WERI-Rb-1 (cell line): ENCODE measurements around the gene CTSZ.
"Not testable (repeated sequence)": the region's sequence is repeated elsewhere in the genome, so short reads cannot be mapped to it uniquely, and the experiment has no call there.

Experiments used
- DNase-seq: peaks from one replicate; pipeline ENCODE4 v3.0.0-alpha.2; 2020
- H3K27ac ChIP-seq: fragments of 250-450 bp; sonication (Bioruptor Pico); 2 replicates; pipeline ENCODE4 v1.5.1; 2020; ENCODE audit warnings: mild to moderate bottlenecking, moderate library complexity
- H3K27me3 ChIP-seq: fragments of 250-450 bp; sonication (Bioruptor Pico); 2 replicates; pipeline ENCODE4 v1.5.1; 2021; ENCODE audit warnings: mild to moderate bottlenecking, low read depth, moderate library complexity; ENCODE audit not compliant: insufficient read depth, severe bottlenecking
- H3K36me3 ChIP-seq: fragments of 250-450 bp; sonication (Bioruptor Pico); 2 replicates; pipeline ENCODE4 v1.5.1; 2020; ENCODE audit warnings: mild to moderate bottlenecking, moderate library complexity
- H3K4me3 ChIP-seq: 2 replicates; pipeline ENCODE4 v1.5.1; 2011; ENCODE audit warnings: low read depth, mild to moderate bottlenecking, control low read depth, low read length
- H3K9me3 ChIP-seq: fragments of 250-450 bp; sonication (Bioruptor Pico); 2 replicates; pipeline ENCODE4 v1.5.1; 2021; ENCODE audit warnings: mild to moderate bottlenecking, moderate library complexity; ENCODE audit not compliant: severe bottlenecking
- TF ChIP-seq, protein P1 (sequence below): IDR thresholded peaks from 2 replicates; pipeline ENCODE4 v1.5.1; 2011; ENCODE audit warnings: low read depth, mild to moderate bottlenecking, control low read depth, inconsistent platforms, low read length

The CTSZ gene

DNA sequence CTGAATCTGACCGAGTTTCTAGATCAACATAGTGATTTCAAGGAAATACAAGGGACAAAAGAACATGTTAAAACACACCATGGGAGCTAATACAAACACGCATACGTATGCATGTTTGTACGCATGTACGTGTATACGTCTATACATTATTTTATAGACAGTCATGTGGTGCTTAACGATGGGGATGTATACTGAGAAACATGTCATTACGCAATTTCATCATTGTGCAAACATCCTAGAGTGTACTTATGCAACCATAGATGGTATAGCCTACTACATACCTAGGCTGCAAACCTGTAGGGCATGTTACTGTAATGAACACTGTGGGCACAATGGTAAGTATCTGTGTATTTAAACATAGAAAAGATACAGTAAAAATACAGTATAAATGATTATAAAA lies 51.0 kb downstream of the CTSZ start:
- Histone ChIP-seq H3K4me3 (no peak overlapping the region), H3K36me3 (no peaks in the 10 kb centered on the region), H3K27ac (no peak overlapping the region), H3K27me3 (no peaks in the 10 kb centered on the region), H3K9me3 (no peaks in the 10 kb centered on the region)
- DNase-seq = no peak
- TF ChIP-seq, protein P1, sequence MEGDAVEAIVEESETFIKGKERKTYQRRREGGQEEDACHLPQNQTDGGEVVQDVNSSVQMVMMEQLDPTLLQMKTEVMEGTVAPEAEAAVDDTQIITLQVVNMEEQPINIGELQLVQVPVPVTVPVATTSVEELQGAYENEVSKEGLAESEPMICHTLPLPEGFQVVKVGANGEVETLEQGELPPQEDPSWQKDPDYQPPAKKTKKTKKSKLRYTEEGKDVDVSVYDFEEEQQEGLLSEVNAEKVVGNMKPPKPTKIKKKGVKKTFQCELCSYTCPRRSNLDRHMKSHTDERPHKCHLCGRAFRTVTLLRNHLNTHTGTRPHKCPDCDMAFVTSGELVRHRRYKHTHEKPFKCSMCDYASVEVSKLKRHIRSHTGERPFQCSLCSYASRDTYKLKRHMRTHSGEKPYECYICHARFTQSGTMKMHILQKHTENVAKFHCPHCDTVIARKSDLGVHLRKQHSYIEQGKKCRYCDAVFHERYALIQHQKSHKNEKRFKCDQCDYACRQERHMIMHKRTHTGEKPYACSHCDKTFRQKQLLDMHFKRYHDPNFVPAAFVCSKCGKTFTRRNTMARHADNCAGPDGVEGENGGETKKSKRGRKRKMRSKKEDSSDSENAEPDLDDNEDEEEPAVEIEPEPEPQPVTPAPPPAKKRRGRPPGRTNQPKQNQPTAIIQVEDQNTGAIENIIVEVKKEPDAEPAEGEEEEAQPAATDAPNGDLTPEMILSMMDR = no peak

DNA sequence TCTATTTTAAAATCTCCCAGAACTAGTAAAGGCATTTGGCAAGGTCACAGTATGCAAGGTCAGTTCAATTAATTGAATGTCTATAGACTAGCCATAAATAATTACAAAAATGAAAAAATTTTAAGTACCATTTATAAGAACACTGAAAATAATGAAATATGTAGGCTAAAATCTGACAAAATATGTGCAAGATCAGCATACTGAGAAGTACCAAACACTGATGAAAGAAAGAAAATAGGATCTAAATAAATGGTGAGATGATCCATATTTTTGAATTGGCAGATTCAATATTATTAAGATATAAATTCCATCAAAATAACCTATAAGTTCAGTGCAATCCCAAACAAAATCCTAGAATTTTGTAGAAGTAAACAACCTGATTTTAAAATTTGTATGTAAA lies 54.0 kb downstream of the CTSZ start:
- H3K4me3 ChIP-seq = no peak overlapping the region
- TF ChIP-seq, protein P1 = no peak
- H3K27ac ChIP-seq = no peak overlapping the region
- no peak for DNase-seq
- H3K9me3 ChIP-seq = no peaks in the 10 kb centered on the region
- no peaks in the 10 kb centered on the region for H3K27me3 ChIP-seq
- no peaks in the 10 kb centered on the region for H3K36me3 ChIP-seq

DNA sequence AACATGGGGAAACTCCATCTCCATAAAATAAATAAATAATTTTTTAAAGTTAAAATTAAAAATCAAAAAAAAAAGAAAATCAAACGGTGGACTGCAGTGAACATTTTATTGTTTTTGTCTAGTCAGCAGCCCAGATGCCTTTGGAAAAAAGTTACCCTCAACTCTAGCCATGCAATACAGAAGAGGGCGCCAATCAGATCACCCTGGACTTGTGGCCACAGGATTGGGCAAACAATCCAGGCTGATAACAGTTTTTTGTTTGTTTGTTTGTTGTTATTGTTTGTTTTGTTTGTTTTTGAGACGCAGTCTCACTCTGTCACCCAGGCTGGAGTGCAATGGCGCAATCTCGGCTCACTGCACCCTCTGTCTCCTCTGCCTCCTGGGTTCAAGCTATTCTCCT lies 56.5 kb downstream of the CTSZ start:
- Histone ChIP-seq H3K36me3 (no peaks in the 10 kb centered on the region), H3K9me3 (no peaks in the 10 kb centered on the region), H3K27me3 (no peaks in the 10 kb centered on the region), H3K27ac (no peak overlapping the region), H3K4me3 (no peak overlapping the region)
- TF ChIP-seq, protein P1 = no peak
- no peak for DNase-seq

DNA sequence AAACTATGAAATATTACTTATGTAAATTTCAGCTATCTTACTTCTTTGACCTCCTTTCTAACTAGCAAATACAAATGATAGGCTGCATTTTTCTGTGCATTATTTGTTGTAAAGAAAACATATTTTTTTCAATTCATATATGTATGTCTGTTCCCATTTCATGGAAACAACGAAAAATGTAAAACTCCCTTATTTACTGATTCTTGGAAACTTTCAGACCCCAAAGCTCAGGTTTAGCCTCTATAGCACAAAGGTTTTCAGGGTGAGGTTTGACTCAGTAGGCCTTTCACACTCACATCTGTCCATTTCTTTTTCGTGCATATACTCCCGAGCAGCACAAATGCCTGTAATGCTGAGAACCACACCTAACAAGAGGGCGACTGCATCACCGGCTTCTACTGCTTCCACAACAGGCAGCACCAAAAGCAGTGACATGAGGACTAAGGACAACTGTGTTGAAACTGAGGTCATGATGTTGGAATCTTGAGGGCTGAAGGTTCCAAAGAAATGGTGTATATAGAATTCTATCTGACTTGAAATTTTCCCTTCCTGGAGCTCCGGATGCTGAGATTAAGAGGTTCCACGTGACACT lies 59.2 kb downstream of the CTSZ start:
- H3K27ac ChIP-seq, H3K36me3 ChIP-seq, H3K27me3 ChIP-seq, H3K9me3 ChIP-seq, DNase-seq, H3K4me3 ChIP-seq: not testable (repeated sequence)

DNA sequence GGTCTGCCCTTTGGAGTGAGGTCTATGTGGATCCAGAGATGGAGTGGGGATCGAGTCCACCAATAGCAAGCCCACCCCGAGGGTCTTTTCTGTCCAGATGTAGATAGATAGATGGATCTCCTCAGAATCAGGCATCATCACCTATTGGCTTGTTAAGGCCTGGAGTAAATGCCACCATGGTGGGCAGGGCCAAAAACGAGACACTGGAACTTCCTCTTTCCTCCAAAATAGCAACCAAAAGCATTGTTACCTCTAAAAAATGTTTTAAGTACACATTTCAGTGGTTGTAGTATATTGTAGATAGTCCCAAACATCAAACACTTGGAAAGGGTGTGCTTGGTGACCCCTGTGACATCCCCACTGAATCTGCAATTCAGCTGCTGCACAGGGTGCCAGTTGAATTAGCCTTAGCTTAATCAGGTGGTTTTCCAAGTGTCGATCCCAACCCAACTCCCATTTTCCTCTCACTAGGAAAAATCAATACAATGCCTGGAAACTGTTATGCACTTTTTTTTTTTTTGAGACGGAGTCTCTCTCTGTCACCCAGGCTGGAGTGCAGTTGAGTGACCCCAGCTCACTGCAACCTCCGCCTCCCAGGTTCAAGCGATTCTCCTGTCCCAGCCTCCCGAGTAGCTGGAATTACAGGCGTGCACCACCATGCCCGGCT lies 61.0 kb downstream of the CTSZ start:
- TF ChIP-seq, protein P1 = no peak
- DNase-seq = no peak
- no peak overlapping the region for H3K27ac ChIP-seq
- no peaks in the 10 kb centered on the region for H3K36me3 ChIP-seq
- no peaks in the 10 kb centered on the region for H3K9me3 ChIP-seq
- no peaks in the 10 kb centered on the region for H3K27me3 ChIP-seq
- no peak overlapping the region for H3K4me3 ChIP-seq
